ENCODE results near the gene RNU4-1. TPM values are rescaled to one million over a fixed set of nuclear protein-coding genes. Genes with fewer than 3 reads are reported as not detected.
A peak's percentile ranks its signal among the peaks of the same experiment; 100 is the strongest.

Gene RNU4-1
- total RNA-seq, 1 donor from 2014 or later: 1,738 TPM

DNA sequence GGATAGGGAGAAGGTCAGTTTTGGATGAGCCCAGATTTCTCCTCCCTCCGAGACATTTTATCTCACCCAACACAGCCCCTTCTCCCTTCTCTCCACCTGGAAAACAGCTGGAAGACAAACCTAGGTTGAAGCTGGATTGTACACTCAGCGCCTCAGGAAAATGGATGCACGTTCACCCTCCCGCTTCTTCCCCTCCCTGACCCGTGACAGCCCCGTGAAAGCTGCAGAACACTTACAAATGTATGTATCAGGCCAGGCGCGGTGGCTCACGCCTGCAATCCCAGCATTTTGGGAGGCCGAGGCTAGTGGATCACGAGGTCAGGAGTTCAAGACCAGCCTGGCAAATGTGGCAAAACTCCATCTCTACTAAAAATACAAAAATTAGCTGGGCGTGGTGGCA, 5.5 kb downstream of the RNU4-1 start:
- TF ChIP-seq, protein P1, sequence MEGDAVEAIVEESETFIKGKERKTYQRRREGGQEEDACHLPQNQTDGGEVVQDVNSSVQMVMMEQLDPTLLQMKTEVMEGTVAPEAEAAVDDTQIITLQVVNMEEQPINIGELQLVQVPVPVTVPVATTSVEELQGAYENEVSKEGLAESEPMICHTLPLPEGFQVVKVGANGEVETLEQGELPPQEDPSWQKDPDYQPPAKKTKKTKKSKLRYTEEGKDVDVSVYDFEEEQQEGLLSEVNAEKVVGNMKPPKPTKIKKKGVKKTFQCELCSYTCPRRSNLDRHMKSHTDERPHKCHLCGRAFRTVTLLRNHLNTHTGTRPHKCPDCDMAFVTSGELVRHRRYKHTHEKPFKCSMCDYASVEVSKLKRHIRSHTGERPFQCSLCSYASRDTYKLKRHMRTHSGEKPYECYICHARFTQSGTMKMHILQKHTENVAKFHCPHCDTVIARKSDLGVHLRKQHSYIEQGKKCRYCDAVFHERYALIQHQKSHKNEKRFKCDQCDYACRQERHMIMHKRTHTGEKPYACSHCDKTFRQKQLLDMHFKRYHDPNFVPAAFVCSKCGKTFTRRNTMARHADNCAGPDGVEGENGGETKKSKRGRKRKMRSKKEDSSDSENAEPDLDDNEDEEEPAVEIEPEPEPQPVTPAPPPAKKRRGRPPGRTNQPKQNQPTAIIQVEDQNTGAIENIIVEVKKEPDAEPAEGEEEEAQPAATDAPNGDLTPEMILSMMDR (IDR thresholded peaks at IDR 0.05): no peak
- Mint-ChIP-seq H3K4me3 (ENCODE audit: unreplicated experiment) (no peak overlapping the region), H3K27me3 (ENCODE audit: low read depth) (no peaks in the 10 kb centered on the region), H3K27ac (ENCODE audit: unreplicated experiment) (no peak overlapping the region), H3K9me3 (ENCODE audit: low read depth) (no peaks in the 10 kb centered on the region), H3K36me3 (ENCODE audit: low read depth) (no peaks in the 10 kb centered on the region), H3K4me1 (ENCODE audit: low read depth) (peaks cover 19% of the 10 kb centered on the region)
- DNase-seq (ENCODE audit: low spot score): no peak

DNA sequence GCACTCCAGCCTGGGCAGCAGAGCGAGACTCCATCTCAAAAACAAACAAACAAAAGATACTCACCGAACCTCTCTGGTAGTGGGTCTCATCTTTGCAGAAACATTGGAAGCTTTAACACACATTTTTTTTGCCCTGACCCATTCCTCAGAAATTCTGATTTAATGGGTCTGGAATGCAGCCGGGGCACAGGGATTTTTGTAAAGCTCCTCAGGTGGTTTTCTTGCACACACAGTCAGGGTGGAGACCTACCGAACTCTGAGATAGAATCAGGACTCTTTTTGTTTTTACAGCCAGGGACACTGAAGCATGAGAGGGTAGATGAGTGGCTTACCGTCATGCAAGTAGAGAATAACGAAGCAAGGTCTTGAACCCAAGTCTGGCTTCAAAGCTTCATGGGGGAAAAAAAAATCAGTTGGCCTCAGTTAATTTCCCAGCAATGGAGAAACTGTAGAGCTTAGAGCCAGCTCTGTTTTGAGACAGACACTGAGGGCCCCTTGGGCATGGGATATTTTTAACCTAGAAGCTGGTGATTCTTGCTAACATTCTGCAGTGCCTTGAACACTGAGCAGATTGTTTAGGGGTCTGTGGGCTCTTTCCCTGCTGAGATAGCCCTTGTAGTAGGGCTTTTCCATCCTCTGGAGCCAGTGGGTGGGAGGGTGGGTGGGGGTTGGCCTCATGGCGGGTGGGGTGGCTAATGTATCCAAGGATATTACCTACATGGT, 6.1 kb downstream of the RNU4-1 start:
- TF ChIP-seq, protein P1 (IDR thresholded peaks at IDR 0.05): no peak
- H3K4me1 Mint-ChIP-seq (ENCODE audit: low read depth): peaks cover 19% of the 10 kb centered on the region
- DNase-seq (ENCODE audit: low spot score): no peak
- peak overlapping the region; percentile 5 for H3K4me3 Mint-ChIP-seq (ENCODE audit: unreplicated experiment)
- H3K27ac Mint-ChIP-seq (ENCODE audit: unreplicated experiment): peak overlapping the region; percentile 72
- H3K9me3 Mint-ChIP-seq (ENCODE audit: low read depth): no peaks in the 10 kb centered on the region
- H3K27me3 Mint-ChIP-seq (ENCODE audit: low read depth): no peaks in the 10 kb centered on the region
- no peaks in the 10 kb centered on the region for H3K36me3 Mint-ChIP-seq (ENCODE audit: low read depth)

DNA sequence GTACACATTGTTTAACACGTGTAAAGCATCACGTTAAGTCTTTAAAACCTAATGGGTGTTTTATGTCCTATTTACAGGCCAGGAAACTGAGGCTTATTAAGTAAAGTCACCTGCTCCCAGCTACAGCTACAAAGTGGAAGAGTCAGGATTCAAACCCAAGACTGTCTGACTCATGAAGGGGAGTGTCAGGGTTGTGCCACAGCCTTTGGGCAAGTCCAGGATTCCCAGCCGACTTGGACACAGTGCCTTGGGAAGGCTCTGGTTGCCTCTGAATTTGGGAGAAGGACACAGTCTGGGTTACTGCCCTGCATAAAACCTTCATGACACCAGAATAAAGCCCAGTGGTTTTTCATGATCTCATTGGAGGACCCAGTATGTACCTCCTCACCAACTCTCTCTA, 8.7 kb downstream of the RNU4-1 start:
- Mint-ChIP-seq H3K4me3 (ENCODE audit: unreplicated experiment) (no peak overlapping the region), H3K9me3 (ENCODE audit: low read depth) (no peaks in the 10 kb centered on the region), H3K27me3 (ENCODE audit: low read depth) (no peaks in the 10 kb centered on the region), H3K4me1 (ENCODE audit: low read depth) (peaks cover 19% of the 10 kb centered on the region), H3K36me3 (ENCODE audit: low read depth) (no peaks in the 10 kb centered on the region), H3K27ac (ENCODE audit: unreplicated experiment) (no peak overlapping the region)
- no peak for DNase-seq (ENCODE audit: low spot score)
- TF ChIP-seq, protein P1 (IDR thresholded peaks at IDR 0.05): no peak

DNA sequence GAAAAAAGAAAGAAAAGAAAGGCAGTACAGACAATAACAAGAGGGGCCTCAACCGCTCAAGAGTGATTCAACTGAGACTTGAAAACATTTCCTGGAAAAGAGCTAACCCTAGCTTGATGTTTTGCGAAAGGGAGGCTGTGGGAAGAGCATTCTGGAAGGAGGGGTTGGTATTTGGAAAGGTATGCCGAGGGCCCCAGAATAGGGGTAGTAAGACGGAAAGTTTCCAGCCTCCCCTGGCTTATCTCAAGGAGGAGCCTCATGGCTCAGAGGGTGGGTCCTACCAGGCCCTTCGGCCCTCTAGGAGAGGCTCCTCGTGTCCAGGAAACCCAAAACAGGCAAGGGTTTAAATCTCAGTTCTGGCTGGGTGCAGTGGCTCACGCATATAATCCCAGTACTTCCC, 9.7 kb downstream of the RNU4-1 start:
- Mint-ChIP-seq H3K27me3 (ENCODE audit: low read depth) (no peaks in the 10 kb centered on the region), H3K9me3 (ENCODE audit: low read depth) (no peaks in the 10 kb centered on the region), H3K4me1 (ENCODE audit: low read depth) (peaks cover 19% of the 10 kb centered on the region), H3K27ac (ENCODE audit: unreplicated experiment) (no peak overlapping the region), H3K36me3 (ENCODE audit: low read depth) (no peaks in the 10 kb centered on the region), H3K4me3 (ENCODE audit: unreplicated experiment) (no peak overlapping the region)
- TF ChIP-seq, protein P1 (IDR thresholded peaks at IDR 0.05): no peak
- DNase-seq (ENCODE audit: low spot score): no peak

DNA sequence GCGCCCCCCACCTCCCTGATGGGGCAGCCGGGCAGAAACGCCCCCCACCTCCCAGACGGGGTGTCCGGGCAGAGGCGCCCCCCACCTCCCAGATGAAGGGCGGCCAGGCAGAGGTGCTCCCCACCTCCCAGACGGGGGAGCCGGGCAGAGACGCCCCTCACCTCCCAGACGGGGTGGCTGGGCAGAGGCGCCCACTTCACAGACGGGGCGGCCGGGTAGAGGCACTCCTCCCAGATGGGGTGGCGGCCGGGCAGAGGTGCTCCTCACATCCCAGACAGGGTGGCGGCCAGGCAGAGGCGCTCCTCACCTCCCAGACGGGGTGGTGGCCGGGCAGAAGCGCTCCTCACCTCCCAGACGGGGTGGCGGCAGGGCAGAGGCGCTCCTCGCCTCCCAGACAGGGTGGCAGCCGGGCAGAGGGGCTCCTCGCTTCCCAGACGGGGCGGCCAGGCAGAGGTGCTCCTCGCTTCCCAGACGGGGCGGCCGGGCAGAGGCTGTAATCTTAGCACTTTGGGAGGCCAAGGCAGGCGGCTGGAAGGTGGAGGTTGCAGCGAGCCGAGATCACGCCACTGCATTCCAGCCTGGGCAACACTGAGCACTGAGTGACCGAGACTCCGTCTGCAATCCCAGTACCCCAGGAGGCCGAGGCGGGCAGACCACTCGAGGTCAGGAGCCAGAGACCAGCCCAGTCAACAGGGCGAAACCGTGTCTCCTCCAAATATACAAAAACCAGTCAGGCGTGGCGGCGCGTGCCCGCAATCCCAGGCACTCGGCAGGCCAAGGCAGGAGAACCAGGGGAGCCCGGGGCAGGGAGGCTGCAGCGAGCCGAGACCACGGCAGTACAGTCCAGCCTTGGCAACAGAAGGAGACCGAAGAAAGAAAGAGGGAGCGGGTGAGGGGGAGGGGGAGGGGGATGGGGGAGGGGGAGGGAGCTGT, 14.6 kb downstream of the RNU4-1 start:
- Mint-ChIP-seq H3K4me1 (ENCODE audit: low read depth) (peaks cover 2% of the 10 kb centered on the region), H3K27ac (ENCODE audit: unreplicated experiment) (no peak overlapping the region), H3K9me3 (ENCODE audit: low read depth) (no peaks in the 10 kb centered on the region), H3K36me3 (ENCODE audit: low read depth) (no peaks in the 10 kb centered on the region), H3K27me3 (ENCODE audit: low read depth) (no peaks in the 10 kb centered on the region), H3K4me3 (ENCODE audit: unreplicated experiment) (no peak overlapping the region)
- DNase-seq (ENCODE audit: low spot score): no peak
- TF ChIP-seq, protein P1 (IDR thresholded peaks at IDR 0.05): no peak
